ENCODE measurements around the gene PHF11.

GRCh38 chr13:49457221-49457620, 38.5 kb upstream of the PHF11 start:
- no peak for TF ChIP-seq POLR2AphosphoS5 (IDR thresholded peaks at IDR 0.05; ENCODE audit: insufficient read depth, low read depth, low read length)
- TF ChIP-seq POLR2A (IDR thresholded peaks at IDR 0.05; ENCODE audit: low read depth, low read length), result no peak
- TF ChIP-seq, protein P1, sequence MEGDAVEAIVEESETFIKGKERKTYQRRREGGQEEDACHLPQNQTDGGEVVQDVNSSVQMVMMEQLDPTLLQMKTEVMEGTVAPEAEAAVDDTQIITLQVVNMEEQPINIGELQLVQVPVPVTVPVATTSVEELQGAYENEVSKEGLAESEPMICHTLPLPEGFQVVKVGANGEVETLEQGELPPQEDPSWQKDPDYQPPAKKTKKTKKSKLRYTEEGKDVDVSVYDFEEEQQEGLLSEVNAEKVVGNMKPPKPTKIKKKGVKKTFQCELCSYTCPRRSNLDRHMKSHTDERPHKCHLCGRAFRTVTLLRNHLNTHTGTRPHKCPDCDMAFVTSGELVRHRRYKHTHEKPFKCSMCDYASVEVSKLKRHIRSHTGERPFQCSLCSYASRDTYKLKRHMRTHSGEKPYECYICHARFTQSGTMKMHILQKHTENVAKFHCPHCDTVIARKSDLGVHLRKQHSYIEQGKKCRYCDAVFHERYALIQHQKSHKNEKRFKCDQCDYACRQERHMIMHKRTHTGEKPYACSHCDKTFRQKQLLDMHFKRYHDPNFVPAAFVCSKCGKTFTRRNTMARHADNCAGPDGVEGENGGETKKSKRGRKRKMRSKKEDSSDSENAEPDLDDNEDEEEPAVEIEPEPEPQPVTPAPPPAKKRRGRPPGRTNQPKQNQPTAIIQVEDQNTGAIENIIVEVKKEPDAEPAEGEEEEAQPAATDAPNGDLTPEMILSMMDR (IDR thresholded peaks at IDR 0.05; ENCODE audit: extremely low read depth in 1 of 2, insufficient read depth in 1 of 2, low read depth in 1 of 2, low read length in 2 of 2), result no peak
- TF ChIP-seq, protein P2, sequence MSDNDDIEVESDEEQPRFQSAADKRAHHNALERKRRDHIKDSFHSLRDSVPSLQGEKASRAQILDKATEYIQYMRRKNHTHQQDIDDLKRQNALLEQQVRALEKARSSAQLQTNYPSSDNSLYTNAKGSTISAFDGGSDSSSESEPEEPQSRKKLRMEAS (IDR thresholded peaks at IDR 0.05; ENCODE audit: insufficient read depth, insufficient read length), result no peak
- no peak for TF ChIP-seq EZH2 (IDR thresholded peaks at IDR 0.05; ENCODE audit: borderline replicate concordance, low read depth, low read length, severe bottlenecking)
- no peak for TF ChIP-seq FOS (IDR thresholded peaks at IDR 0.05; ENCODE audit: borderline replicate concordance, insufficient read depth, low read length)
- no peak for TF ChIP-seq MYC (IDR thresholded peaks at IDR 0.05; ENCODE audit: low read depth, low read length)

Measured in endothelial cell of umbilical vein (primary cell).